SK-N-MC (cell line): Measurements from ENCODE around the gene FILIP1.
A peak's percentile ranks its signal among the peaks of the same experiment; 100 is the strongest.

Experiments
- DNase-seq: peaks from one replicate; pipeline ENCODE4 v3.0.0-alpha.2; 2011; ENCODE audit warnings: low read depth, low spot score
- H3K27ac ChIP-seq: fragments of 200-600 bp; sonication (generic); 2 replicates; pipeline ENCODE4 v1.5.1; 2016; ENCODE audit warnings: mixed run types
- H3K36me3 ChIP-seq: fragments of 200-600 bp; sonication (generic); 2 replicates; pipeline ENCODE4 v1.6.1; 2017; ENCODE audit warnings: antibody characterized with exemption, low read length, mixed read lengths; ENCODE audit not compliant: insufficient read depth
- H3K4me3 ChIP-seq: fragments of 200-600 bp; sonication (generic); 2 replicates; pipeline ENCODE4 v1.5.1; 2016
- H3K9ac ChIP-seq: fragments of 200-600 bp; sonication (generic); 2 replicates; pipeline ENCODE4 v1.8.0; 2017; ENCODE audit warnings: mixed run types, mixed read lengths; ENCODE audit not compliant: insufficient read length
- H3K9me3 ChIP-seq: fragments of 200-600 bp; sonication (generic); 2 replicates; pipeline ENCODE4 v1.6.1; 2017; ENCODE audit warnings: low read depth, mild to moderate bottlenecking, antibody characterized with exemption, low read length, moderate library complexity, mixed read lengths
- EZH2 ChIP-seq: fragments of 200-600 bp; sonication (generic); IDR thresholded peaks from one replicate; pipeline ENCODE4 v1.6.1; 2017; ENCODE audit warnings: antibody characterized with exemption
- FOXP2 ChIP-seq: optimal IDR thresholded peaks from 2 replicates; pipeline ENCODE3; 2011; ENCODE audit warnings: mild to moderate bottlenecking, moderate library complexity; ENCODE audit not compliant: insufficient read depth; ENCODE audit errors: extremely low read length, control extremely low read depth
- POLR2AphosphoS5 ChIP-seq: IDR thresholded peaks from 2 replicates; pipeline ENCODE4 v1.6.1; 2012; ENCODE audit warnings: mild to moderate bottlenecking, low read depth, low read length, borderline replicate concordance

Gene FILIP1

GRCh38 chr6:75290136-75290945 is 203.3 kb downstream of the FILIP1 start:
- Histone ChIP-seq H3K4me3 (no peak overlapping the region), H3K9me3 (no peaks in the 10 kb centered on the region), H3K27ac (no peak overlapping the region), H3K9ac (no peak overlapping the region), H3K36me3 (no peaks in the 10 kb centered on the region)
- TF ChIP-seq POLR2AphosphoS5 (no peak), EZH2 (no peak), FOXP2 (no peak)
- no peak for DNase-seq

- Histone ChIP-seq H3K9ac (no peak overlapping the region), H3K36me3 (no peaks in the 10 kb centered on the region), H3K4me3 (no peak overlapping the region), H3K9me3 (no peaks in the 10 kb centered on the region), H3K27ac (no peak overlapping the region)
- TF ChIP-seq POLR2AphosphoS5 (no peak), FOXP2 (no peak), EZH2 (no peak)
- DNase-seq: no peak
Measured at GRCh38 chr6:75288023-75288422, 205.6 kb downstream of the FILIP1 start.

GRCh38 chr6:75287424-75287823 is 206.2 kb downstream of the FILIP1 start:
- Histone ChIP-seq H3K27ac (no peak overlapping the region), H3K4me3 (no peak overlapping the region), H3K36me3 (no peaks in the 10 kb centered on the region), H3K9me3 (no peaks in the 10 kb centered on the region), H3K9ac (no peak overlapping the region)
- no peak for DNase-seq
- TF ChIP-seq EZH2: no peak
- TF ChIP-seq POLR2AphosphoS5: no peak
- no peak for TF ChIP-seq FOXP2

GRCh38 chr6:75286955-75287354 is 206.6 kb downstream of the FILIP1 start:
- Histone ChIP-seq H3K36me3 (no peaks in the 10 kb centered on the region), H3K27ac (no peak overlapping the region), H3K4me3 (no peak overlapping the region), H3K9me3 (no peaks in the 10 kb centered on the region), H3K9ac (no peak overlapping the region)
- no peak for TF ChIP-seq FOXP2
- TF ChIP-seq POLR2AphosphoS5: no peak
- TF ChIP-seq EZH2: no peak
- no peak for DNase-seq

GRCh38 chr6:75285283-75285639 is 208.3 kb downstream of the FILIP1 start:
- Histone ChIP-seq H3K9ac (peak overlapping the region; percentile 82), H3K27ac (no peak overlapping the region), H3K9me3 (no peaks in the 10 kb centered on the region), H3K4me3 (peak overlapping the region; percentile 91), H3K36me3 (no peaks in the 10 kb centered on the region)
- TF ChIP-seq POLR2AphosphoS5 (no peak), FOXP2 (no peak), EZH2 (no peak)
- no peak for DNase-seq

GRCh38 chr6:75284632-75285282 is 208.8 kb downstream of the FILIP1 start, which contains the start of gene TMEM30A:
Gene TMEM30A (minus strand): TSS chr6:75284792. CDS start chr6:75284638, 154 bp downstream.
- peak within 1 kb of the TSS; percentile 95 for H3K9ac ChIP-seq
- DNase-seq: peak; percentile 95
- 0 out of 2 replicates have a peak within 1 kb of the TSS, but pooled peaks have one; percentile 23 for H3K27ac ChIP-seq
- no peaks in the 10 kb centered on the region for H3K9me3 ChIP-seq
- TF ChIP-seq POLR2AphosphoS5: peak; percentile 99
- peak; percentile 61 for TF ChIP-seq FOXP2
- no peak for TF ChIP-seq EZH2
- H3K4me3 ChIP-seq: peak within 1 kb of the TSS; percentile 91
- H3K36me3 ChIP-seq: no peaks in the 10 kb centered on the region

GRCh38 chr6:75283907-75284631 is 209.5 kb downstream of the FILIP1 start:
- no peaks in the 10 kb centered on the region for H3K9me3 ChIP-seq
- no peak for DNase-seq
- 0 out of 2 replicates have a peak overlapping the region, but pooled peaks have one; percentile 23 for H3K27ac ChIP-seq
- no peaks in the 10 kb centered on the region for H3K36me3 ChIP-seq
- peak overlapping the region; percentile 95 for H3K9ac ChIP-seq
- peak overlapping the region; percentile 91 for H3K4me3 ChIP-seq
- no peak for TF ChIP-seq FOXP2
- TF ChIP-seq POLR2AphosphoS5: no peak
- no peak for TF ChIP-seq EZH2

GRCh38 chr6:75282706-75283105 is 210.9 kb downstream of the FILIP1 start:
- TF ChIP-seq EZH2 (no peak), POLR2AphosphoS5 (no peak), FOXP2 (no peak)
- Histone ChIP-seq H3K36me3 (no peaks in the 10 kb centered on the region), H3K9ac (peak overlapping the region; percentile 95), H3K27ac (no peak overlapping the region), H3K4me3 (peak overlapping the region; percentile 91), H3K9me3 (no peaks in the 10 kb centered on the region)
- DNase-seq: no peak
